GM21619 (cell line): ENCODE measurements around the gene PSMG3.
"Not testable (repeated sequence)": the region's sequence is repeated elsewhere in the genome, so short reads cannot be mapped to it uniquely, and the experiment has no call there.

Experiments
- ATAC-seq: cut with Tn5 transposase; IDR thresholded peaks from one replicate; pipeline ENCODE4 v1.9.1; 2021; ENCODE audit not compliant: unreplicated experiment

PSMG3 gene

DNA sequence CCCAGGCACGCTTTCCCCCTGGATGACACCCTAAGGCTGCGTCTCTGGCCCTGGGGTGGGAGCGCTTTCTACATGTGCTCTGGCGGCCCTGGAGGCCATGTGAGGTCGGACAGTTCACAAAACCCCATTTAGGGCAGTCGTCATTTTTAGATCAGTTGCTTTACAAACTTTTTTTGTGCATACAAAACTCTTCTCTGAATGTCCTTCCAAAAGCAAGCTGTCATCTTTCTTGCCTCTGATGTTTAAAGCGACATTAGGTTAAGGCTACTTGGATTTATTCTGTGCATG is 33.4 kb downstream of the PSMG3 start:
- no peak for ATAC-seq

DNA sequence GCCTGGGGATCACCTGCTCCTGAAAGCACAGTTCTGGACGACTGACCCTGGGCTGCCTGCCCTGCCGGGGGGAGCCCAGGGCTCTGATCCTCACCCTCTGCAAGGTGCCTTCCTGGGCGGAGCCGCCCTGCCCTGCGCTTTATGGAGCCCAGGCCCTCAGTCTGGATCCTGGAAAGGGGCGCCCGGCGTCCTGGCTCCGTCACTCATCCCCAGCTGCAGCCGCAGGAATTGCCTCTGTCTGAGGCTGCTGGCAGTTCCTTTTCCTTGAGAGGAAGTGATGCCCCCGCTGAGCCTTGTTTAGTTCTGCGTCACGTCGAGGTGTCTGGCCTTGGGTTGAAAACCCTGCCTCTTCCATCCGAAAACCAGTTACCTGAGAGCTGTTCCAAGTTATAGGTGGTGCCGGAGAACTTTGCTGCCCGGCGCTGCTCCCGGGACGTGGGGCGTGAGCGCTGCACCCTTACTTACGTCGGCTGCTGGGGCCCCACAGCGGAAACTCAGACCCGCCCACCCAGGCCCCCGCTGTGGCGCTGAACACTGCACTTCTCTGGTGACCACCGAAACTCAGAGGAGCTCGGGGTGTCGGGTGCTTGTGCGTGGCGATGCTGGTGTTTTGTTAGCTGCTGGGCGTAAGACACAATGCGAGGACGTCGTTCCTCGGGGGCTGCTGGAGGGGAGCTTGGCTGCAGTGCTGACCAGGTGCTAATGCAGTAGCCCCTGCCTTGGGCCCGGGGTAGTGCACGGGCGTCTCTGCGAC is 34.0 kb downstream of the PSMG3 start:
- ATAC-seq, result no peak

DNA sequence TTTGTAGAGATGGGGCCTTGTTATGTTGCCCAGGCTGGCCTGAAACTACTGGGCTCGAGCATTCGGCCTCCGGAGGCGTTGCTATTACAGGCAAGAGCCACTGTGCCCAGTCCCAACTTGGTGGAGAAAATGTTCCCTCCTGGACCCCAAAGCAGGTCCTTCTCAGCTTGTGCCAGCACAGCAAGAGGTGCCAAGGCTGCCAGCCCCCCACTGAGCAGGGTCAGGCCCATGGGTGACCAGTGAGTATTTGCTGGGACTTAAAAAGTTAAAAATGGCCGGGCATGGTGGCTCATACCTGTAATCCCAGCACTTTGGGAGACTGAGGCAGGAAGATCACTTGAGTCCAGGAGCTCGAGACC is 34.8 kb downstream of the PSMG3 start:
- ATAC-seq, result no peak

DNA sequence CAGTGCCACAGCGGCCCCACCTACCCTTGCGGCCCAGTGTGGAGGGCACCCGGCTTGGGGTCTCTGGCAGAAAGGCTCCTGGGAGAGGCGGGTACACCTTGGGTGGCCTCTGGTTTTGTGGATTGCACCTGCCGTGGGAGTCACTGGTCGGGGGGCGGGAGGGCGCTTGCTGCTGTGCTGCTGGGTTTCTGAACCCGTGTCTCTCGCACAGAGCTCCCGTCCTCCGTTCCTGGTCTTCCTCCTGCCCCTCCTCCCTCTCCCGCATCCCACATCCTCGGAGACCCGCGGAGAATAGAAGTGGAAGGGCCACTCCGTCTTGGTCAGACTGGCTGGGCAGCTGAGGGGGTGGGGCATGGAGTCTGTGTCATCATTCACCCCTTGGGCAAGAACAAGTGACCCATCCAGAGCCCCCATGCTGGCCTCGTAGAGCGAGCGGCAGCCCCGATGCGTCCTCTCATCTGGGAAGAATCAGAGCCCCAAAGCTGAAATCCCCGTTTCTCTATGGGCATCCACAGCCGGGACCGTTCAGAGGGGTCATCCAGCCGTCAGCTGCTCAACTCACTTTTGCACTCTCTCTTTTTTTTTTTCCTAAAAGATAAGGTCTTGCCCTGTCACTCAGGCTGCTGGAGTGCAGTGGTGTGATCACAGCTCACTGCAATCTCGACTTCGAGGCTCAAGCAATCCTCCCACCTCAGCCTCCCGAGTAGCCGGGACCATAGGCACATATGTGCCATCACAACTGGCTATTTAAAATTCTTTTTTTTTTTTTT is 35.3 kb downstream of the PSMG3 start:
- ATAC-seq, result no peak

DNA sequence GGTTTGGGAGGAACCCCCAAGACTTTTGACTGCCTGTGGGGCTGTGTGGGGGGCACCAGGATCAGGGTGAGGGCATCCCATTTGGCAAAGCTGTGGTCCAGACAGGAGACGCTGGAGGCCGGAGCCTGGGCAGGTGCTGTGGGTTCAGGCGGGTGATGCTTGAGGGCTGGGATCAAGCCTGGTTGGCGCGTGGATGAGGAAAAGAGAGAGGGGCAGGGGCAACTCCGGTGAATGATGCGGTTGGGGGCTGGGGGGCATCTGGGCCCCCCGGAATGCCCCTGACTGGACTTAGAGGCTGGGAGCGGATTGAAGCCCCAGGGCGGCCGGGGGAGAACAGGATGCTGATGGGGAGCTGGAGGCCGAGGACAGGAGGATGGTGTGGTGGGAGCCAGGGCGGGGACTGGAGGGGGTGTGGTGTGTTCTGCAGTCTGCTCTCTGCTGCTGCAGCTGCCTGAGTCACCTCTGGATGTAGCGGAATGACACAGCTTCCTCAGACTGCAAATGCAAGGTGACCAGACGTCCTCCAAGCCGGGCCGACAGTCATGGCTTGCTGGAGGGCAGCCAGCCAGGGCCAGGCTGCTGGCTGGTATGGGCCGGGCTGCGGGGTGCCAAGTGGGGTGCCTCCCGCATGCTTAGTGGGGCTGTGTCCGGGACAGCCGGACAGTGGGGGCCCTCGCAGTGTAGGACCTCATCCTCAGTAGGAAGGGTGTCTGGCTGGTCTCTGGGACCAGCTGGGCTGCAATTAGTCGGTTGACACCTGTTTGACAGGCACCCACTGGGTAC is 36.1 kb downstream of the PSMG3 start:
- no peak for ATAC-seq

DNA sequence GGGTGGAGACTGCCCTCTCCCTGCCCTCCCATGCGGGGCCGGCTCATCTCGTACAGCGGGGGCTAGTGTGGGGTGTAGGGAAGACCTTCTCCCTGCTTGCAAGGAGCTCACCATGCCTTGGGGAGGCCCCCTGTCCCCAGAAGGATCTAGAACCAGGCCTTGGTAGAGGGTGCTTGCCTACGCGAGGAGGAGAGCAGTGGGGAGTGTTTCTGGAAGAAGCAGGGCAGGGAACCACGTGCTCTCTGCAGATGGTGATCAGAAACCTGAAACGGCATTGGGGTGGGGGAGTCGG is 36.6 kb downstream of the PSMG3 start:
- ATAC-seq, result no peak

DNA sequence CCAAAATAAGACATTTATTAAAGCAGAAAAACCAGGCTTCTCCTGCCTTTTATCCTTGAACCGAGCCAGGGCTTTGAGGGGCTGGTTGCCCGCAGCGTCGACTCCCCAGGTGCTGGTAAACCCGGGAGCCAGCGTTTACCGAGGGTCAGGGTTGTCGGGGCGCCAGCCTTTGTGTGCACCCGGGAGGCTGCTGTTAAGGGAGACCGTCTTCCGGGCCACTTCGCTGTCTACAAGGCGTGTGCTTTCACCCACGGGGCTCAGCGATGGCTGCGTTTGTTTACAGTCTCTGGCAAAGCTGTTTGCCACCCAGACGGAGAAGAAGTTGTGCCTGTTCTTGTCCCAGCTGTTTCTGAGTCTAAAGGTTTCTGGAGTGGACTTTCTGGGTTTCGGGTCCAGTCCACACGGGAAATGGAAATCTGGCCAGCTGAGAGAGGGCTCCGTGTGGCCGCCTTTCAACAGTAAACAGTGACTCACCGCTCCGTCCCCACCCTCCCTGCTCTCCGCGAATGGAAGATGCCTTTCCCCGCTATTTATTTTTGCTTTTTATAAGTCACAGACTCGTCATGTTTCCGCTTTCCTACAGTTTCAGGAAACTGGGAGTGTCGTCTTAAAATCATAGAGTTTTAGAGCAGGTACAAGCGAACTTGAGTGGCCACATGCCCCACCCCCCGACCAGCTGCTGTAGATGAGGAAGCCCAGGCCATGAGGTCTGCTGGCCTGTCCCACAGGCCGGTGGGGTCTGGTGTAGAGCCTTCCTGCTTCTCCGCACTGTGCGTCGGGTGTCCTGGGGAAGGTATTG is 37.2 kb downstream of the PSMG3 start:
- ATAC-seq, result no peak

DNA sequence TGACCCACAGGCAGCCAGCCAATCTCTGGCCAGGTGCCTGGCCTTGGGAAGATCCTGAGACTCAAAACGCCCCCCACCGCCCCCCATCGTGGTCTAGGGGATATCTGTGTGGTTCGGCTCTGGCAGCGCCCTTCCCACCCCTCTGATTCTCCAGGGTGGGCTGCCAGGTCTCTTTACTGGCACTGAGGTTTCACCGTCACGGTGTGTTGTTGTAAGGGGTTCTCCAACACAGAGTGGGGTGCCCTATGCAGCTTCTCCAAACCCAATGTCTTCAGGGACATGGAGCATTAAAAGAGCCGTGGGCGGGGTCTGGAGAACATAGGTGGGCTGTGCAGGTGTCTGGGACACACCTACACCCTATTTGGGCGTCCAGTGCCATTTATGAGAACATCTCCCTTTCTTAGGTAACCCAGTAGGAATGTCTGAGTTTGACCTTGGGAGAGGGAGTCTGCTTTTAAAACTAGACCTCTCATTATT is 37.8 kb downstream of the PSMG3 start:
- ATAC-seq, result no peak

DNA sequence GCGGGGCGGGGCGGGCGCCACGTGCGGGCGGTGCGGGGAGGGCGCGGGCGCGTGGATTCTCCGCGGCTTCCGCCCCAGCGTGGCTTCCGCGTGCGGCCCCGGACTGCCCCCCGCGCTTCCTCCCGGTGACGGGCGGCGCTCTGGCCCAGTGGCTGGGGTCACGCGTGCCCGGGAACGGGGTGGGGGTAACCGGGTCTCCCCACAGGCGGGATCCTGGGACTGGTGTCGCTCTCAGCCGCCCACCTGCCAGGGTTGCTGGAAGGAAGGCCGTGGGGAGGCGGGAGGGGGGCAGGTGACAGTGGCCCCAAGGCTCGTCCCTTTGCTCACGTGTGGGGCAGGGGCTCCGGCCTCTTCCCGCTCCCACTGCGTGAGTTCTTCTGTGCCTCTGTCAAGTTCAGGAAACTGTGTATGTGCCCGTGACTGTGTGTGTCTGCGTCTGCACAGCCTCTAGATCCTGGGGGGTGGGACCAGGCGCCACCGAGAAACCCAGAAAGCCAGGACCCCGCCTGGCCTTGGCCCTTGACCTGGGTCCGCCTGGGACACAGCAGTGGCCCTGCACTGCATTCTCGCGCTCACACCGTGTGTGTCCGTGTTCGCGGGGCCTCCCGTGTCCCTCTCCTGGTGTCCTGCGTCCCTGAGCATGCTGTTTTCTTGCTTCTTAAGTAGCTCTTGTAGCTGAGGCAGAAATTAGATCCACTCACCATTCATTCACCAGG is 38.4 kb downstream of the PSMG3 start:
- no peak for ATAC-seq

DNA sequence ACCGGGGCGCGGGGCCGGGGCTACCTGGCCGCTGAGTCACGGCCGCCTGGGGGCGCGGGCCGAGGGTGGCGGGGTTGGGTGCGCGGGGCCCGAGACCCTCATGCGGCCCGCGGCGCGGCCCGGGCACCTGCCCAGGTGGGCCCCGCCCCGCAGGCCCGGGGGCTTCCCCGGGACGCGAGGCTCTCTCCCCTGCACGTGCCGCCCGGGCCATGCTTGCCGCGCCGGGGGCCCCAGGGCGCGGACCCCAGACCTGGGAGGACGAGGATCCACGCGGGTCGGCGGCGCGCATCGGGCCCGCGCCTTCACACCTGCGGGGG is 38.9 kb downstream of the PSMG3 start:
- ATAC-seq, result no peak

DNA sequence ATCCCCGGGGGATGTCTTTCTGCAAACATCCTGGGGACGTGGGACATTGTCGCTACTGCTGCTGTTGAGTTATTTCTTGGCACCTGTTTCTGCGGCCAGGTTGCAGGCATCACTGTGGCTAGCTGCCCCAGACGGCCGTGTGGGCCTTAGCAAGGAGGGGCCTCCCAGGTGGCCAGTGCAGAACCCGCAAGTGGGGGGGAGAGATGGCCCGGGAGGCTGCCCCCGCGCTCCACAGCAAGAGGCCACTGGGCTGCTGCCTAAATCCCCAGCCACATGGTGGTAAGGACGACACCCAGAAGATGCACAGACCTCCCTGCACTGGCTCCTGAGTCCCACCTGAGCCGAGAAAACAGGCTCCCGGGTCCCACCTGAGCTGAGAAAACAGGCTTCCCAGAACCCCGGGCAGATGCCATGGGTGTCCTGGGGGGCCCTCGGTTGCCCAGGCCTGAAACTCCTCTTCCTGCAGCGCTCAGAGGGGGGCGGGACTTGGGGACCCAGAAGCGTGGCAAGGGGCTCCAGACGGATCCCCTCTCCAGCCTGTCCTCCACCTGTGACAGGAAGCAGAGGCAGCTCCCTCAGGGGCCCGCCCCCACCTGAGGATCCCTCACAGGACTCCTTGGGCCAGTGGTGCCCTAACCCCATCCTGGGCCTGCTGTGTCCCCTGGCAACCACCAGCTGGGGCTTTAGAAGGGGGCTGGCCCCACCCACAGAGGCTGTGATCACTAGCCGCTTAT is 40.3 kb downstream of the PSMG3 start:
- no peak for ATAC-seq

DNA sequence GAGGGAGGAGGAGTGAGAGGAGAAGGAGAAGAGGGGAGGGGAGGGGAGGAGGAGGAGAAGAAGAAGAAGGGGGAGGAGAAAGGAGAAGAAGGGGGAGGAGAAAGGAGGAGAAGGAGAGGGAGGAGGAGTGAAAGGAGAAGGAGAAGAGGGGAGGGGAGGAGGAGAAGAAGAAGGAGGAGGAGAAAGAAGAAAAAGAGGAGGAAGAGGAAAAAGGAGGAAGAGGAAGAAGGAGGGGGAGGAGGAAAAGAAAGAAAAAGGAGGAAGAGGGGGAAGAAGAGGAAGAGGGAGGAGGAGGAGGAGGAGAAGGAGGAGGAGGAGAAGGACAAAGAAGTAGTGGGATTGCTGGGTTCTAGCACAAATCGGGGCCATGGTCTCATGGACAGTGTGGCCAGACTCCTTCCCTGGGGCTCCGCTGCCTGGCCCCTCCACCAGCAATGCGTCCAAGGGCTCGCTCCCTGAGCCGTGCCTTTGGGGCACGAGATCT is 43.5 kb downstream of the PSMG3 start:
- ATAC-seq, result no peak

DNA sequence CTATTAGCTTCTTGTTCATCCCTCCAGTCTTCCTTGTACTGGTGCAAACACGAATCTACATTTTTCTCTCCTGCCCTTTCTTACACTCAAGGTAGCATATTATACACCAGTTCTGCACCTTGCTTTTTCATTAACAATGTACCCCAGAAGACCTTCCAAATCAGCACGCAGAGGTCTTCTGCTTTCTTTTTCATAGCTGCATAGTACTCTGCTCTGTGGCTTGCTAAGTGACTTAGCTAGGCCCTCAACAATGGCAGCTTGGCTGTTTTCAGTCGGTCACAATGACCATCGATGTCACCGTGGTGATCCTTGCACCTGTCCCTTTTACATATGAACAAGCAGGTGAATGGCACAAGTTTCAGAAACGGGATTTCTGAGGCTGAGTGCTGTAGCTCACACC is 44.4 kb downstream of the PSMG3 start:
- no peak for ATAC-seq

DNA sequence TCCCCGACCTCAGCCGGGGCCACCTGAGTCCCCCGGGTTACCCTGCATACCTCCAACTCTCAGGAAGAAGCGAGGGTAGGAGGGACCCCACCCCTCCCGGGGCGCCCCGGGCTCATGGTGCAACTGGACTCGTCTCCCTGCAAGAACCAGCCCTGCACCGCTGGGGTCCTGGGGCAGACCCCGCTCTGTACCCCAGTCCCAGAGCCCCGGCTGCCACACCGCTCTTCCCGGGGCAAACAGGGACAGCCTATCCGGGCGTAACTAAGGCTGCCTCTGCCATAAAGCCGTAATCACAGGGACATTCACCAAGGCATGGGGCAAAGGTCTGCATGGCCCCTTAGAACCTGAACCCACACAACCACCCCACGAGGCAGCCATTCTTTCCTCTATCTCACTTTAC is 46.0 kb downstream of the PSMG3 start:
- ATAC-seq, result no peak

DNA sequence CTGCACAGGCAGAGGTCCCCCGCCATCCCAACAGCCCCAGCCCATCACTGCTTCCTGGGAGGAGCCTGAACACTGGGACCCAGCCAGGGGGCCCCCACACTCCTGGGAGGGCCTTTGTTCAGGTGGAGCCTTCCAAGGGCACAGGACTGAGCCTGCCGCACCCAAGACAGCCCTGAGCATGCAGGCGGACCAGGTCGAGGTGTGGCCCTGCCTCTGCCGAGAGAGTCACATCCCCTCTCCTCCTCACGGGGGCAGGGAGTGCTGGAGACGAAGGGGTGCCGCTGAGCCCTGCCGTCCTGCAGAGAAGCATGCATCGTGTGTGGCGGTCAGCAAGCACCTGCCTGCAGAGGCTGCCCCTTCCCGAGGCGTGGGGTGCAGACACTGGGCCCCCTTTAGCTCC is 46.6 kb downstream of the PSMG3 start:
- no peak for ATAC-seq

DNA sequence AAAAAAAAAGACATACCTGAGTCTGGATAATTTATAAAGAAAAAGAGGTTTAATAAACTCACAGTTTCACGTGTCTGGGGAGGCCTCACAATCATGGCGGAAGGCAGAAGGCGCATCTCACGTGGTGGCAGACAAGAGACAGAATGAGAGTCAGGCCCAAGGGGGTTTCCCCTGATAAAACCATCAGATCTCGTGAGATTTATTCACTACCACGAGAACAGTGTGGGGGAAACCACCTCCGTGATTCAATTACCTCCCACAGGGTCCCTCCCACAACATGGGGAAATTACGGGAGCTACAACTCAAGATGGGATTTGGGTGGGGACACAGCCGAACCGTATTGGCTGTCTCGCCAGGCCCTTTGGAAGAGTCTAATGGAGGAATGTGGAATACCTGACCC is 48.4 kb downstream of the PSMG3 start:
- no peak for ATAC-seq

DNA sequence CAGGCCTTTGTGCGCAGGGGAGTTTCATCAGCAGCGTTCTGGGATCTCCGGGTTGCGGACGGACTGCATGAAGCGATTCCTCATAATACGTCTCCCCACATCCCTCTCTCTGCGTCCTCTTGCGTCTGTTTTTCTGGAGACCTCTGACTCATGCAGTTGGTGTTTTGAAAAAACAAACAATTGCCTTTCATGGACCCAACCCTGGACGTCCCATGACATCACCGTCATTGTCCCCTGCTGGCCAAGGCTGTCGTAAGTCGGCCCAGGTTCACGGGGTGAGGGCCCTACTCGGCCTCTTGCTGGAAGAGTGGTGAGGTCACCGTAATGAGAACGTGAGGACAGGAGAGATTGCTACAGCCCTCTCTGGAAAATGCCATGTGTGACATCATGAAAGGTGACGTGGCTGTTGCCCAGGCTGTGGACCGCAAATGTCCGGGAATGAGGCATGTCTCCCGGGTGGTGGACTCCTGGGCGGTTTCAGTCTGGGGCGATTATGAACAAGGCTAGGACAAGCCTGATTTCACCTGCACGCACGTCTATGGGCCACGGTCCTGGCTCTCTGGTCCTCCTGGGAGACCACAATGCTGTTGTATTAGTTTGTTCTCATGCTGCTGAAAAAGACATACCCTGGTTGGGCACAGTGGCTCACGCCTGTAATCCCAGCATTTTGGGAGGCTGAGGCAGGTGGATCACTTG is 49.1 kb downstream of the PSMG3 start:
- no peak for ATAC-seq

DNA sequence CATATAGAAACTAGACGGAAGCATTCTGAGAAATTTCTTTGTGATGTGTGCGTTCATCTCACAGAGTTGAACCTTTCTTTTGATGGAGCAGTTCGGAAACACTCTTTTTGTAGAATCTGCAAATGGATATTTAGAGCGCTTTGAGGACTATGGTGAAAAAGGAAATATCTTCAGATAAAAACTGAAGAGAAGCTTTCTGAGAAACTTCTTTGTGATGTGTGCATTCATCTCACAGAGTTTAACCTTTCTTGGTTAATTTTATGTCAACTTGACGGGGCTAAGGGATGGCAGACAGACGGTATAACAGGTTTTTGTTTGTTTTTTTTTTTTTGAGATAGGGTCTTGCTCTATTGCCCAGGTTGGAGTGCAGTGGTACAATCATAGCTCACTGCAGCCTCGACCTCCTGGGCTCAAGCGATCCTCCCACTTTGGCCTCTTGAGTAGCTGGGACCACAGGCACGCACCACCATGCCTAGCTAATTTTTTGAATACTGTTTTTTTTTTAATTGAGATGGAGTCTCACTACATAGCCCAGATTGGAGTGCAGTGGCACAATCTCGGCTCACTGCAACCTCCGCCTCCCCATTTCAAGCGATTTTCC is 50.4 kb downstream of the PSMG3 start:
- not testable (repeated sequence) for ATAC-seq
